ENCODE data around the gene HOXD9.

The HOXD9 gene

GRCh38 chr2:176128172-176128981 is 5.9 kb downstream of the HOXD9 start:
- peak overlapping the region; percentile 39 for H3K4me3 ChIP-seq (ENCODE audit: low read depth, low read length)
- TF ChIP-seq CTCF (IDR thresholded peaks at IDR 0.05; ENCODE audit: low read depth, low read length), result no peak
- in situ Hi-C loops (cut with HindIII; ENCODE audit: low sequenced_read_pairs), result no loop called here
- DNase-seq (ENCODE audit: low read depth, low spot score), result peak; percentile 32

GRCh38 chr2:176128982-176129796 is 6.7 kb downstream of the HOXD9 start, which contains the start of gene HOXD8:
Gene HOXD8 (plus strand): TSS chr2:176129705. CDS start chr2:176130367, 662 bp downstream.
- in situ Hi-C loops (cut with HindIII; ENCODE audit: low sequenced_read_pairs), result no loop called here
- peak; percentile 80 for DNase-seq (ENCODE audit: low read depth, low spot score)
- peak within 1 kb of the TSS; percentile 39 for H3K4me3 ChIP-seq (ENCODE audit: low read depth, low read length)
- TF ChIP-seq CTCF (IDR thresholded peaks at IDR 0.05; ENCODE audit: low read depth, low read length), result no peak

- TF ChIP-seq CTCF (IDR thresholded peaks at IDR 0.05; ENCODE audit: low read depth, low read length), result no peak
- H3K4me3 ChIP-seq (ENCODE audit: low read depth, low read length), result peak overlapping the region; percentile 39
- in situ Hi-C loops (cut with HindIII; ENCODE audit: low sequenced_read_pairs), result no loop called here
- no peak for DNase-seq (ENCODE audit: low read depth, low spot score)
These were observed 7.3 kb downstream of the HOXD9 start for GRCh38 chr2:176129813-176130146.

GRCh38 chr2:176130147-176130956 is 7.8 kb downstream of the HOXD9 start:
- peak; percentile 73 for DNase-seq (ENCODE audit: low read depth, low spot score)
- TF ChIP-seq CTCF (IDR thresholded peaks at IDR 0.05; ENCODE audit: low read depth, low read length), result no peak
- peak overlapping the region; percentile 37 for H3K4me3 ChIP-seq (ENCODE audit: low read depth, low read length)
- in situ Hi-C loops (cut with HindIII; ENCODE audit: low sequenced_read_pairs), result no loop called here

GRCh38 chr2:176130957-176131847 is 8.7 kb downstream of the HOXD9 start:
- no peak for TF ChIP-seq CTCF (IDR thresholded peaks at IDR 0.05; ENCODE audit: low read depth, low read length)
- in situ Hi-C loops (cut with HindIII; ENCODE audit: low sequenced_read_pairs), result no loop called here
- peak overlapping the region; percentile 37 for H3K4me3 ChIP-seq (ENCODE audit: low read depth, low read length)
- DNase-seq (ENCODE audit: low read depth, low spot score), result peak; percentile 11
